Right lung (tissue), 5 donors: Measurements from ENCODE around the gene CD226. TPM values are rescaled to one million over a fixed set of nuclear protein-coding genes. Genes with fewer than 3 reads are reported as not detected.
A peak's percentile ranks its signal among the peaks of the same experiment; 100 is the strongest.
"Not testable (repeated sequence)": the region's sequence is repeated elsewhere in the genome, so short reads cannot be mapped to it uniquely, and the experiment has no call there.

Source experiments
- DNase-seq, 2 donors: peaks; one replicate each; pipeline ENCODE4 v3.0.0-alpha.2; 2013
- polyA plus RNA-seq, 5 donors: library from polyadenylated mRNA; unstranded; fragments of 120-200 nt; gene quantifications; one replicate each; pipeline versions ENCODE4 v1.2.1 to v1.2.3, GENCODE V29; 2013; ENCODE audit warnings: inconsistent platforms in 1 of 5, low replicate concordance in 1 of 5; ENCODE audit not compliant: insufficient read length in 5 of 5, insufficient read depth in 1 of 5

The CD226 gene
- polyA plus RNA-seq, 5 donors: 2.0 to 4.2 (median 3.5) TPM

- no peak for DNase-seq
Measured at GRCh38 chr18:69956665-69957620, 9.3 kb upstream of the CD226 start.

DNA sequence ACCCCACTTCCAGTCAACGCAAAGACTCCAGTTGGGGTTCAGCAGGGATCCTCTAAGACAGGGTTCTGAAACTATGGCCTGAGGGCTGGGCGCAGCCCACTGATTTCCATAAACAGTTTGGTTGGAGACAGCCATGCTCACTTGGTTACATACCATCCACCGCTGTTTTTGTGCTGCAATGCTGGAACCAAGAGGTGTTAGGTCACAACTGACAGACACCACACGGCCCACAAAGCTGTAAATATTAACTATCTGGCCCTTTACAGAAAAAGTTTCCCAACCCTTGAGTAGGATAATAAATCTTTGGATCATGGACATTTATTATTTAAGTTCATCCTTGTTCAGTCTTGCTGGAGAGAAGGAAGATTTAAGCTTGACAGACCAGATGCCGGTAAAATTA is 8.4 kb upstream of the CD226 start:
- no peak for DNase-seq

GRCh38 chr18:69954719-69955480 is 7.2 kb upstream of the CD226 start:
- no peak for DNase-seq

GRCh38 chr18:69953191-69953590 is 5.5 kb upstream of the CD226 start:
- DNase-seq: no peak

DNA sequence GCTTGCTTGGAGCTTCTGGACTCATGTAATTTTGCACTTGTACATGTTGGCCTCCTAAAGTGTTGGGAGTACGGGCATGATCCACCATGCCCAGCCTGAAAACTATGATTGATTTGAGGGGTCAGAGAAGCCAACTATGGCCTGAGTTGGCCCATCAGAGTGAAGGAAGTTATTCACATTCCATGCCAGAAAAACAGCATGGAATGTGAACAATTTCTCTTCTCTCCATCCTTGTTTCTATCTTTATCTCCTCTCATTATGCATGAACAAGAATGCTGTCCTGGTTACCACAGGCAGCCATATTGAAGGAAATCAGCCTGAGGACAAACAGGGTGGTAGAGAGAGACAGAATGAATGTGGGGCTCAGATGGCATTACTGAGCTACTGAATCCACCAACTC is 3.5 kb upstream of the CD226 start:
- DNase-seq: no peak

GRCh38 chr18:69949538-69949936 is 1.9 kb upstream of the CD226 start:
- no peak for DNase-seq

GRCh38 chr18:69948919-69949537 is 1.4 kb upstream of the CD226 start:
- DNase-seq: peak in 1 of 2 donors; percentile 8

DNA sequence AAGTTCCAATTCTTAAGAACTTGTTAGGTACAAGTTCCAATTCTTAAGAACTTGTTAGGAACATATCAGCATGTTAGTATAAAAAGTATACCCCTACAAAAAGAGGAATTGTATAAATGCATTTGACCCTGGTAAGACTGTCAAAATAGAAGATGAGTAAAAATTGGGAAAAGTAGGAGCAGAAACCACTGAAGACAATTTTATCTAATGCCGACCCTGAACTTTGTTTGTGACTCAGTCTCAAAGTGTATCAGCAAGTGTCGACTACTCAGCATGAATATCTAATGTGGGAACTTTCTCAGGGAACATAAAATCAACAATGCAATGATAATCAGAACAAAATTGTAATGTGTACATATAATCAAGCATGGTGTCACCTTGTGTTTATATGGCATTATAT is 583 bp upstream of the CD226 start:
- no peak for DNase-seq

DNA sequence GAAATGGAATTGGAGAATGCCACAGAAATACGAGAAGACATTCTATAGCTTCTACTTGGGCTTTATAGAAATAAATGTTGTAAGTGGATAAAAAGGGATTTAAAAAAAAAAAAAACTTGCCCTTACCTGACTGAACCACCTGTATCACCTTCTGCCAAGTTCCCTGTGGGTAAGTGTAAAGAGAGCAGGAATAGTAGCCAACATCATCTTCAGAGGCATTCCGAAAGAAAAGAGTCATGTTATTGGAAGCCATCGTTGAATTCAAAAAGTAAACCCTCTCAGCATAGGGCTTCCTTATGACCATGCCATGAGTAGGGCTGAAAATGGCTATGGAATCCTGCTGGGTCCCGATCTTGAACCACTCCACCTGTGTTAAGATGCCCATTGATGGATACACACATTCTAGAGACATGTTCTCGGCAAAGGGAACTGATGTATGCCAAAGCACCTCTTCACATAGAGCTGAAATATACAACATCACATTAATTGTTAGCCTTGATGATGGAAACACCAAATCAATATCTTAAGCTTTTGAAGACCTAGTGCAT is 991 bp downstream of the CD226 start:
- DNase-seq: no peak

GRCh38 chr18:69945220-69946114 is 2.2 kb downstream of the CD226 start:
- no peak for DNase-seq

DNA sequence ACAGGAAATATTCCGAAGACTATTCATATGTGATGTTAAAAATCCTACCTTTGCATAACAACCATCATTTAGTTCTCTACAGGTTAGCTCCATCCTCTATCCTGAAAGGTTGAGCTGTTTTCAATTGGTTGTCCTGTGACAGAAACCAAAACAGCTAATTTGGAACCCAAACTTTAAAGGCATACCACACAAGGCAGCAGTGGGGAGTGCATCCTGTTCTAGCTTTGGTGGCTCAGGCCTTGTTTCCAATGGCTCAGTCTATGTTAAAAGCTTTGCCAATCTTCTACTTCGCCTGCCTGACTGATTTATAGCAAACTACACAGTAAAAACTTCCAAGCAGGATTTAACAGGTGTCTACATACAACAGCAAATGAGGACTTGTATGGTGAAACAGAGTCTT is 3.2 kb downstream of the CD226 start:
- no peak for DNase-seq

GRCh38 chr18:69943021-69943420 is 4.7 kb downstream of the CD226 start:
- DNase-seq: no peak

- DNase-seq: no peak
Measured at GRCh38 chr18:69941183-69941582, 6.5 kb downstream of the CD226 start.

DNA sequence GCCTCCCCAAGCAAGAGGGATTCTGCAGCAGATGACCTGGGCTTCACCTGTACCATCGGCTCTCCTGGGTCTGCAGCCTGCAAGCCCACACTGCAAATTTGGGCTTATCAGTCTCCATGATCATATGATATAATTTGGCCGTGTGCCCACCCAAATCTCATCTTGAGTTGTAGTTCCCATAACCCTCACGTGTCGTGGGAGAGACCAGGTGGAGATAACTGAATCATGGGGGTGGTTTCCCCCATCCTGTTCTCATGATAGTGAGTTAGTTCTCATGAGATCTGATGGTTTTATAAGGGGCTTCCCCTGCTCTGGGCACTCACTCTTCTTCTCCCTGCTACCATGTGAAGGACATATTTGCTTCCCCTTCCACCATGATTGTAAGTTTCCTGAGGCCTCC is 7.9 kb downstream of the CD226 start:
- not testable (repeated sequence) for DNase-seq

DNA sequence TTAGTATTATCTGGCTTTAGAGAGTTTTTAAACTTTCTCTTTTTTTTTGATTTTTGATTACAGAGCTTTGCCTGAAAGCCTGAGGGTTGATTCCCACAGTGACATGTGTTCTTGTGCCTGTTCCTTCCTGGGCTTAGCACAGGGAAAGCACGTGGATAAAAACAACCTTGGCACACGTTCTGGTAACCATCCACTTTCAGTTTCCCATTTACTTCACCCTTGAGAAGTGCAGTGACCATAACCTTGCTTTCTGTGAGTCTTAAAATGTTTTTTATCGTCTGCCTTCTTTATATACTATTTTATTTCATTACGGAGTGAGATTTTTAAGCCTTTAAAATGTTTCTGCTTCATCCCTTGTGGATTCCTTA is 11.5 kb downstream of the CD226 start:
- DNase-seq: no peak

GRCh38 chr18:69935319-69936190 is 12.1 kb downstream of the CD226 start:
- no peak for DNase-seq

DNA sequence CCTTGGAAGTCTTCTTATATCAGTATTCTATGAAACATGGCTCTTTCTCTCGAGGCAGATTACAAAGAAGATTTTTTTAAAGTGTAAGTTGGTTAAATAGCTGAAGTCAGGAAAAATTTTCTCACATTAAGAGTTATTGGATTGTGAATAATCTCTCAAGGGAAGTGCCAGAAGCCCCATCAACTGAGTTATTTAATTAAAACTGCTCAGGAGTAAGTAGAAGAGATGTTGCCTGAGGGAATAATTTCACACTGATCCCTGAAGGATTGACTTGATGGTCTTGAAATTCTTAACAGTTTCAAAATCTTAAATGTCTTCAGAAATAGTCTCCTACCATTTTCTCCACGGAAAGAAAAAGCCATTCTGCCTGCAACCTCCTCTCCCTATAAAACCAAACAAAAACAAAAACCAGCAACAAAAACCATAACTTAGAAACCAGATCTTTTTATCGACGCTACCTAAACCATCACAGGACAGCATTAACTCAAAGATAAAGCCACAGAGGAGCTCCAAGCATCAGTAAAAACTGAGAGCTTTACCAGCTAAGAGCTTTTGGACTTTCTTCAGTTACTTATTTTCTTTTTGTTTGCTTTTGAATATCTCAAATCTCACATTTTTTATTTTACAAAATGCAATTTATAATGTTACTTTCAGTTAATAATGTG is 12.9 kb downstream of the CD226 start:
- DNase-seq: no peak

- DNase-seq: no peak
Measured at GRCh38 chr18:69929041-69929774, 18.5 kb downstream of the CD226 start.

GRCh38 chr18:69916412-69916811 is 31.3 kb downstream of the CD226 start:
- no peak for DNase-seq
